ENCODE data around the gene GNB1L.

The GNB1L gene, protein sequence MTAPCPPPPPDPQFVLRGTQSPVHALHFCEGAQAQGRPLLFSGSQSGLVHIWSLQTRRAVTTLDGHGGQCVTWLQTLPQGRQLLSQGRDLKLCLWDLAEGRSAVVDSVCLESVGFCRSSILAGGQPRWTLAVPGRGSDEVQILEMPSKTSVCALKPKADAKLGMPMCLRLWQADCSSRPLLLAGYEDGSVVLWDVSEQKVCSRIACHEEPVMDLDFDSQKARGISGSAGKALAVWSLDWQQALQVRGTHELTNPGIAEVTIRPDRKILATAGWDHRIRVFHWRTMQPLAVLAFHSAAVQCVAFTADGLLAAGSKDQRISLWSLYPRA

DNA sequence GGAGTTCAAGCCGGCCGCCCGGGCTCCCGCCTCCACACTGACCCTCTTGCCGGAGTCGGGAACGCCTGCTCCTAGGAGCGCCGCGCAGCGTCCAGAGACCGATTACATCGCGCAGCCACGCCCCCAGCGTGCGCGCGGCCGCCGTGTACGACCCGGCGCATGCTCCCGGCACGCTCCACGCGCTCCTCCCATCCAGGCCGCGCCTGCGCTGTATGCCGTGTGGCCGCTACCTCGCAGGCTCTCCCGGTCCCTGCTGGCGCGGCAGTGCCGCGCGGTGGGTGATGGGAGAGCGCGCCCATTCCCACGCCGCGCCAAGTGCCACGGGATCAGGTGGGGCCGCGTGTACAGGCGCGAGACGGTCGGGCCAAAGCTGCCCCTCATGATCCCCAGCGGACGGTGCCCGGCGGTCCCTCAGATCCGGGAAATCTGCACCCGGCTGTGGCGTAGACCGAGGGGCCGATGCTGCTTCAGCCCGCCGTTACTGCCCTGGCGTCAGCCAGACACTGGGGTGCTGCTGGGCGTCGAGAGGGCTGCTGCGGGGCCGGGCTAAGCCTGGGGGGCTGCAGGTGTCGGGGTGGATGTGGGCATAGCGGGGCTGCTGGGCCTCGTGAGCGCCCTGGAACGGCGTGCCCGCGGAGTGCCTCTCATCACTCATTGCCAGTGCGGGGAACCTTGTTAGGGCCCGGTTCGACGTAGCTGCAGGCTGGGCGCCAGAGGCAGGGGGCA, at the start of gene GNB1L, which contains the start of gene RTL10:
TSS of gene GNB1L (minus strand) at position 97 of the 726 bp plus-strand sequence. CDS start 33,519 bp downstream, outside the sequence.
TSS of gene RTL10 (minus strand) at position 97 of the 726 bp plus-strand sequence. CDS start 2,613 bp downstream, outside the sequence.
- peak; percentile 97 for DNase-seq

- DNase-seq = no peak
Observed at GRCh38 chr22:19904174-19904856, 49.6 kb upstream of the GNB1L start.

- DNase-seq = no peak
Observed at GRCh38 chr22:19903513-19903912, 48.8 kb upstream of the GNB1L start.

GRCh38 chr22:19903031-19903430, 48.4 kb upstream of the GNB1L start:
- peak; percentile 36 for DNase-seq

- DNase-seq = peak; percentile 93
Observed at GRCh38 chr22:19902245-19902715, 47.6 kb upstream of the GNB1L start.

DNA sequence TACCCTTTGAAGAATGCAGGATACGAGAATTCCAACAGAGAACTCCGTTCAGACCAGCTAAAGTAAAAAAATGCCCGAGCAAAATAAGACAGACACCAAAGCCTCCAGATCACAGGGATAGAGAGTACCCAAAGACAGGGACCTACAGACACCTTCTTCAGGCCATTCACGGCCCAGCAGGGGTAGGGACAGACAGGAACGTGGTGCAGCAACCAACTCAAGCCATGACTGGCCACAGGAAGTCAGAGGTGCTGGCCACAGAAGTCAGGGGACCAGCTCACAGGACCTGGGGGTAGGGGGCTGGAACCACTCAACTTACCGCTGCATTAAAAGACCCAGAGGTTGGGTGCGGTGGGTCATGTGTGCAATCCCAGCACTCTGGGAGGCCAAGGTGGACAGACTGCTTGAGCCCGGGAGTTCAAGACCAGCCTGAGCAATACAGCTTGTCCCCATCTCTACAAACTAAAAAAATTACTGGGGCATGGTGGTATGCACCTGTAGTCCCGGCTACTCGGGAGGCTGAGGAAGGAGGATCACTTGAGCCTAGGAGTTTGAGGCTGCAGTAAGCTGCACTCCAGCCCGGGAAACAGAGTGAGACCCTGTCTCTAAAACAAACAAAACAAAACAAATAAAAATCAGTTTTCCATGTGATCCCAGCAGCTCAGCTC, 47.0 kb upstream of the GNB1L start:
- no peak for DNase-seq

DNA sequence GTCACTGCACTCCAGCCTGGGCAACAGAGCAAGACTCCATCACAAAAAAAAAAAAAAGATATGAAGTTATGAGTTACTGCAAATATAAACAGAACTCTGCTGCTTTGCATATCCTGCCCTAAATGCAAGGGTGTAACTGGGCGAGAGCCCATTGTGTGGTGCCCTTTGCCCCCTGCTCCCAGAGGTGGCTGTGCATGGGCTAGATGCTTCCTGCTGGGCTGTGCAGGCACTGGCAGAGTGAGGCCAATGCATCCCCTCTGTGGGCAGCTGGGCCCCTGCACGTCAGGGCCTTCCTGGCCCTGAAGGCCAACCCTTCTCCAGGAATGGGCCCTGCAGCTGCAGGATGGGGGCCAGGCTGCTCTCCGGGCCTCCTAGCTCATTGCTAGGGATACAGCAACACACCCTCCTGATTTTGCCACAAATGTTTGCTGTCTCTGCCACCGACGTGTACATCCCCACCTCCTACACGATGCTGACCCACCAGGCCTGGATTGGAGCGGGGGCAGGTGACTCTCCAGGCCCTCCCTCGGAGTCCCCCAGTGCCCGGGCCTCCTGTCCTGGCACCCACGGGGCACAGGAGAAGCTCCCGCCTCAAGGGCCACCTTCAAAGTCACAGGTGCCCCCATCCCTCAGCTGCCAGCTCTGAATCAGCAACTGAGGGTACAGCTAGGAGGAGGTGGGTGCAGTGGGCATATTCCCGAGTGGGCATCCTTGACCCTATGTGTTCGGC, 46.2 kb upstream of the GNB1L start:
- no peak for DNase-seq

- DNase-seq = no peak
Observed at GRCh38 chr22:19898831-19899567, 44.3 kb upstream of the GNB1L start.

DNA sequence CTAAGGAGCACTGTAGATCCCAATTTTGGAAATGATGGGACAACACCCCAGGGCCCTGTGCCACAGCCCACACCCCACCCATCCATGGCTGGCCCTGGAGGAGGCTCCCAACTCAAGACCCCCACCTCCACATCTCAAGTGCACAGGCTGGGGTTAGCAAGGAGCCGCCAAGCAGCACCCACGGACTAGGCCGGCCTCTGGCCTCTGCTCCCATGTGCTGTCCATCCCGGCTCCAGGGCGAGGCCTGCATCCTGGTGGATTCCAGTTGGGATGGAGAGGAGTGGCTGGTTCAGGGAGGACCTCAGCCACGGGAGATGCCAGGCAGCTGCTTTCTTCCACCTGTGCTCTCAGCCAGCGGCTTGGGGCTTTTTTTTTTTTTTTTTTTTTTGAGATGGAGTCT, 43.5 kb upstream of the GNB1L start:
- DNase-seq = no peak

DNA sequence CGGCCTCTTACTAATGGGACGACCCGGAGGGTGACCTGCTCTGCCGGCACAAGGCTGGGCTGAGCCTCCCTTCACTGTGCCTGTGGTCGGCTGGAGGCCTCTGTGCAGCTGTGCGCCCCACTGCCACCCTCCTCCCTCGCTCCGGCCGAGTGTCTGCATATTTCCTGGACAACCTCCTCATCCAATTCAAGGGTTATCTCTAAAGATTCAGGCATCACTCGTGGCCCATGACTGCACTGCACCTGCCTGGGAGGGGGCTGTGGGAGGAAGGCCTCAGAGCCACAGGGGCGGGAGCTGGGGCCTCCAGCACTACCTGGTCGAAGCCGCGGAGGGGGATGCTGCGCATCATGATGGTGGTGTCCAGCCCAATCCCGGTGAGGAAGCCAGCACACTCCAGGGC, 43.1 kb upstream of the GNB1L start:
- DNase-seq = no peak

- no peak for DNase-seq
Observed at GRCh38 chr22:19896665-19897355, 42.1 kb upstream of the GNB1L start.

GRCh38 chr22:19895160-19895849, 40.6 kb upstream of the GNB1L start:
- no peak for DNase-seq

GRCh38 chr22:19893363-19893762, 38.7 kb upstream of the GNB1L start:
- DNase-seq = no peak

- DNase-seq = no peak
Observed at GRCh38 chr22:19892925-19893324, 38.3 kb upstream of the GNB1L start.

GRCh38 chr22:19892257-19892879, 37.7 kb upstream of the GNB1L start:
- no peak for DNase-seq

GRCh38 chr22:19891317-19892256, 36.9 kb upstream of the GNB1L start:
- DNase-seq = peak; percentile 97

- no peak for DNase-seq
Observed at GRCh38 chr22:19890502-19891316, 36.0 kb upstream of the GNB1L start.

GRCh38 chr22:19889951-19890350, 35.3 kb upstream of the GNB1L start:
- DNase-seq = no peak
